SU-DHL-6 (cell line): ENCODE measurements around the gene CFDP1.

Experiments used
- H2AFZ ChIP-seq: fragments of 200-600 bp; sonication (generic); 2 replicates; pipeline ENCODE4 v1.6.1; 2014; ENCODE audit warnings: low read depth, mild to moderate bottlenecking, moderate library complexity, mixed read lengths, antibody characterized with exemption, low read length; ENCODE audit not compliant: severe bottlenecking
- H3F3A ChIP-seq: fragments of 200-600 bp; shearing (Covaris generic); 2 replicates; pipeline ENCODE4 v1.6.0; 2016; ENCODE audit warnings: antibody characterized with exemption, mild to moderate bottlenecking; ENCODE audit not compliant: insufficient read depth
- H3K27ac ChIP-seq: fragments of 200-600 bp; sonication (generic); 2 replicates; pipeline ENCODE4 v1.5.1; 2016; ENCODE audit warnings: low read depth, mild to moderate bottlenecking, low read length, moderate library complexity, mixed read lengths
- H3K27me3 ChIP-seq: fragments of 200-600 bp; sonication (generic), shearing (Covaris generic); 2 replicates; pipeline ENCODE4 v1.6.0; 2014; ENCODE audit warnings: mild to moderate bottlenecking, low read length
- H3K36me3 ChIP-seq: fragments of 200-600 bp; sonication (generic); 2 replicates; pipeline ENCODE4 v1.6.1; 2014; ENCODE audit warnings: mild to moderate bottlenecking, low read length, mixed read lengths
- H3K4me2 ChIP-seq: fragments of 300-600, 200-600 bp; shearing (Covaris generic), sonication (generic); 2 replicates; pipeline ENCODE4 v1.6.0; 2014; ENCODE audit warnings: low read length, low read depth, mild to moderate bottlenecking; ENCODE audit not compliant: poor library complexity, severe bottlenecking
- H3K4me3 ChIP-seq: fragments of 200-600 bp; sonication (generic); 2 replicates; pipeline ENCODE4 v1.5.1; 2014; ENCODE audit warnings: antibody characterized with exemption, low read length, mild to moderate bottlenecking, mixed read lengths; ENCODE audit not compliant: insufficient read depth, poor library complexity, severe bottlenecking
- H3K79me2 ChIP-seq: fragments of 200-600 bp; sonication (generic); 2 replicates; pipeline ENCODE4 v1.6.1; 2014; ENCODE audit warnings: mild to moderate bottlenecking, low read length, moderate library complexity; ENCODE audit not compliant: insufficient read depth
- H3K9ac ChIP-seq: fragments of 200-600 bp; sonication (generic); 2 replicates; pipeline ENCODE4 v1.7.0; 2014; ENCODE audit warnings: mild to moderate bottlenecking, low read length
- H3K9me2 ChIP-seq: fragments of 200-600 bp; sonication (generic); replicated peaks from 2 replicates; pipeline ENCODE4 v1.6.1; 2014; ENCODE audit warnings: low read length; ENCODE audit not compliant: insufficient read depth
- H3K9me3 ChIP-seq: fragments of 200-600 bp; sonication (generic); 2 replicates; pipeline ENCODE4 v1.6.1; 2014; ENCODE audit warnings: low read length, mixed read lengths; ENCODE audit not compliant: insufficient read depth
- H4K20me1 ChIP-seq: fragments of 200-600 bp; sonication (generic); 2 replicates; pipeline ENCODE4 v1.6.1; 2014; ENCODE audit warnings: low read depth, mild to moderate bottlenecking, antibody characterized with exemption, low read length, moderate library complexity, mixed read lengths
- EZH2phosphoT487 ChIP-seq: fragments of 200-600 bp; sonication (generic), shearing (Covaris generic); conservative IDR thresholded peaks from 2 replicates; pipeline ENCODE4 v1.6.1; 2018; ENCODE audit warnings: mild to moderate bottlenecking, antibody characterized with exemption, low read length, moderate library complexity, mixed read lengths
- TF ChIP-seq, protein P1 (sequence below): fragments of 200-600 bp; sonication (generic); IDR thresholded peaks from one replicate; pipeline ENCODE4 v1.5.1; 2017; ENCODE audit warnings: antibody characterized with exemption, mild to moderate bottlenecking, low read length, moderate library complexity; ENCODE audit not compliant: insufficient read depth, poor library complexity, severe bottlenecking

The CFDP1 gene

DNA sequence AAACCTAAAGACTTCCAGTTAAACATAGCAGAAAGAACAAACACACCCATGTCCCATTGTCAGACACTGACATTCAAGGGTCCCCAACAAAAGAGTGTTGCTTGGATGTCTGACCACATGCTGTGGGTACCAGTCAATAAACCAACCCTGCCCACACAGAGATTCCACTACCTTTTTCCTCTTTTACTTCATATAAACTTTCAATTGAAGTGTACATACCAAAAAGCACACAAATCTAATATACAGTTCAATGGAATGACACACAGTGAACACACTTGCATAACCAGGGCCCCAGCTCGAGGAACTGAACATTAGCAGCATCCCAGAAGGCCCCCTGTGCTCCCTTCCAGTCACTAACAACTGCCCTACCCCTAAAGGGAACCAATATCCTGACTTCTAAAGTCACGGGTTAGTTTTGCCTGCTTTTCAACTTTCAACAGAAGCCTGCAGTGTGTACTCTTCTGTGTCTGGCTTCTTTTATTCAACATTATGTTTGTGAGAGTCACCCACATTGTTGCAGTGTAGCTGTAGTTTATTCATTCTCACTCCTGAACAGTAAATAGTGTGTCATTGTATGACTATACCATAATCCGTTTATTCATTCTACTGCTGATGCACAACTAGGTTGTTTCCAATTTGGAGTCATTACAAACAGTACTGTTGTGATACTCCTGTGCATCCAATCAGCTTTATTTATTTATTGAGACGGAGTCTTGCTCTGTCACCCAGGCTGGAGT, 18.0 kb downstream of the CFDP1 start:
- Histone ChIP-seq H2AFZ (no peak overlapping the region), H3K9me2 (no peaks in the 10 kb centered on the region), H3K27me3 (no peaks in the 10 kb centered on the region), H3K9ac (no peak overlapping the region), H3K36me3 (no peaks in the 10 kb centered on the region), H3K79me2 (peaks cover 58% of the 10 kb centered on the region), H4K20me1 (peaks cover 13% of the 10 kb centered on the region; the same call in 1 of the 2 replicates), H3K4me3 (no peak overlapping the region), H3K4me2 (no peak overlapping the region), H3K27ac (no peak overlapping the region), H3K9me3 (no peaks in the 10 kb centered on the region), H3F3A (peaks cover 7% of the 10 kb centered on the region; the same call in 1 of the 2 replicates)
- TF ChIP-seq, protein P1, sequence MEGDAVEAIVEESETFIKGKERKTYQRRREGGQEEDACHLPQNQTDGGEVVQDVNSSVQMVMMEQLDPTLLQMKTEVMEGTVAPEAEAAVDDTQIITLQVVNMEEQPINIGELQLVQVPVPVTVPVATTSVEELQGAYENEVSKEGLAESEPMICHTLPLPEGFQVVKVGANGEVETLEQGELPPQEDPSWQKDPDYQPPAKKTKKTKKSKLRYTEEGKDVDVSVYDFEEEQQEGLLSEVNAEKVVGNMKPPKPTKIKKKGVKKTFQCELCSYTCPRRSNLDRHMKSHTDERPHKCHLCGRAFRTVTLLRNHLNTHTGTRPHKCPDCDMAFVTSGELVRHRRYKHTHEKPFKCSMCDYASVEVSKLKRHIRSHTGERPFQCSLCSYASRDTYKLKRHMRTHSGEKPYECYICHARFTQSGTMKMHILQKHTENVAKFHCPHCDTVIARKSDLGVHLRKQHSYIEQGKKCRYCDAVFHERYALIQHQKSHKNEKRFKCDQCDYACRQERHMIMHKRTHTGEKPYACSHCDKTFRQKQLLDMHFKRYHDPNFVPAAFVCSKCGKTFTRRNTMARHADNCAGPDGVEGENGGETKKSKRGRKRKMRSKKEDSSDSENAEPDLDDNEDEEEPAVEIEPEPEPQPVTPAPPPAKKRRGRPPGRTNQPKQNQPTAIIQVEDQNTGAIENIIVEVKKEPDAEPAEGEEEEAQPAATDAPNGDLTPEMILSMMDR, result no peak
- TF ChIP-seq EZH2phosphoT487, result no peak

DNA sequence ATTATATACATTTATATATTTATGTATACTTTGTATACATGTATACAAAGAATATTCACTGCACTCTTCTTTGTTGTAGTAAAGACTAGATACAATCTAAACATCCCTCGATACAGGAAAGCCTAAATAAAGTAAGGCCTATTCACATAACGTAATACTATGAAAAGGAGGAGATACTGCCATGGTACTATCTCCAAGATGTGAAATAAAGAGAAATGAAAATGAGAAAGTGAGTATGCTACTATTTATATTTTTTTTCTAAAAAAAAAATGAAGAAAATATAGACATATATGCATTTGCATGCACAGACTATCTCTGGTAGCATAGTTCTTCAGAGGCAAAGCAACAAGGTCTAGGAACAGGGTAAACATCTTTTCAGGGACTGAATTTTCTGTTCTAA, 19.4 kb downstream of the CFDP1 start:
- Histone ChIP-seq H3K4me3 (no peak overlapping the region), H3K9ac (no peak overlapping the region), H3K9me3 (no peaks in the 10 kb centered on the region), H4K20me1 (peaks cover 13% of the 10 kb centered on the region; the same call in 1 of the 2 replicates), H3K36me3 (peaks cover 8% of the 10 kb centered on the region; the same call in 1 of the 2 replicates), H3K79me2 (peaks cover 44% of the 10 kb centered on the region), H3K9me2 (no peaks in the 10 kb centered on the region), H3K27me3 (no peaks in the 10 kb centered on the region), H2AFZ (no peak overlapping the region), H3K27ac (no peak overlapping the region), H3K4me2 (no peak overlapping the region), H3F3A (peaks cover 7% of the 10 kb centered on the region; the same call in 1 of the 2 replicates)
- TF ChIP-seq, protein P1, result no peak
- TF ChIP-seq EZH2phosphoT487, result no peak

DNA sequence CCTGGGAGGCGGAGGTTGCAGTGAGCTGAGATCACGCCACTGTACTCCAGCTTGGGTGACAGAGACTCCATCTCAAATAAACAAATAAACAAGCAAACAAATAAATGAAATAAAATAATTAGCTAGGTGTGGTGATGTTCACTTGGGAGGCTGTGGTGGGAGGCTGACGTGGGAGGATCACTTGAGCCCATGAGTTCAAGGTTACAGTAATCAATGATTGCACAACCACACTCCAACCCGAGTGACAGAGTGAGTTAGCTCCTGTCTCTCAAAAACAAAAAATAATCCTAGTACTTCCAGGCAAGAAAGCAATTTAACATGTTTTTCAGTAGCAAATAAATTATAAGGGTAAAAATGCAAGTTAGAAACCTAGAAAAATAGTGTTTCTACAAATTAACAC, 26.4 kb downstream of the CFDP1 start:
- H3K36me3 ChIP-seq, result peaks cover 8% of the 10 kb centered on the region; the same call in 1 of the 2 replicates

More for the DNA sequence above, 26.4 kb downstream of the CFDP1 start:
- Histone ChIP-seq H4K20me1 (no peaks in the 10 kb centered on the region), H3K9me2 (no peaks in the 10 kb centered on the region), H3K9ac (no peak overlapping the region), H3K27me3 (no peaks in the 10 kb centered on the region), H3F3A (no peaks in the 10 kb centered on the region; the same call in 1 of the 2 replicates), H3K4me2 (no peak overlapping the region), H3K79me2 (no peaks in the 10 kb centered on the region), H3K9me3 (no peaks in the 10 kb centered on the region), H3K27ac (no peak overlapping the region), H2AFZ (no peak overlapping the region), H3K4me3 (no peak overlapping the region)
- no peak for TF ChIP-seq EZH2phosphoT487
- TF ChIP-seq, protein P1, result no peak
